ENCODE measurements around the gene SOST.

DNA sequence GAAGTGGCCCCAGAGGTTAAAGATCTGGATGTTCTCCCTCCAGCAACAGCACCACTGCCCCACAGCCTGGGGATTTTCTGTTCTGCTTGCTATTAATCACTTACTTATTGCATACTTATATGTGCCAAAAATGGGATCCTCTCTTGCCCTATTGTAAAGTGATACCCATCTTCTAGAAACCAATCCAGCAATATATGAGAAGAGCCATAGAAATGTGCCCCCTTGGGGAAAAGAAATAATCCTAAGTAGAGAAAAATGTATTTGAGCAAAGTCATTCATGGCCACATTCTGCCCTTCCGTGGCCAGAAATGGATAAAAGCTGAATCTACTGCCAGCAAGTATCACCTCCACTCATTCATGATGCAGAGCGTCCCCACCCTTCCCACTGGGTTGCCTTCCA is 20.9 kb downstream of the SOST start:
- TF ChIP-seq, protein P1, sequence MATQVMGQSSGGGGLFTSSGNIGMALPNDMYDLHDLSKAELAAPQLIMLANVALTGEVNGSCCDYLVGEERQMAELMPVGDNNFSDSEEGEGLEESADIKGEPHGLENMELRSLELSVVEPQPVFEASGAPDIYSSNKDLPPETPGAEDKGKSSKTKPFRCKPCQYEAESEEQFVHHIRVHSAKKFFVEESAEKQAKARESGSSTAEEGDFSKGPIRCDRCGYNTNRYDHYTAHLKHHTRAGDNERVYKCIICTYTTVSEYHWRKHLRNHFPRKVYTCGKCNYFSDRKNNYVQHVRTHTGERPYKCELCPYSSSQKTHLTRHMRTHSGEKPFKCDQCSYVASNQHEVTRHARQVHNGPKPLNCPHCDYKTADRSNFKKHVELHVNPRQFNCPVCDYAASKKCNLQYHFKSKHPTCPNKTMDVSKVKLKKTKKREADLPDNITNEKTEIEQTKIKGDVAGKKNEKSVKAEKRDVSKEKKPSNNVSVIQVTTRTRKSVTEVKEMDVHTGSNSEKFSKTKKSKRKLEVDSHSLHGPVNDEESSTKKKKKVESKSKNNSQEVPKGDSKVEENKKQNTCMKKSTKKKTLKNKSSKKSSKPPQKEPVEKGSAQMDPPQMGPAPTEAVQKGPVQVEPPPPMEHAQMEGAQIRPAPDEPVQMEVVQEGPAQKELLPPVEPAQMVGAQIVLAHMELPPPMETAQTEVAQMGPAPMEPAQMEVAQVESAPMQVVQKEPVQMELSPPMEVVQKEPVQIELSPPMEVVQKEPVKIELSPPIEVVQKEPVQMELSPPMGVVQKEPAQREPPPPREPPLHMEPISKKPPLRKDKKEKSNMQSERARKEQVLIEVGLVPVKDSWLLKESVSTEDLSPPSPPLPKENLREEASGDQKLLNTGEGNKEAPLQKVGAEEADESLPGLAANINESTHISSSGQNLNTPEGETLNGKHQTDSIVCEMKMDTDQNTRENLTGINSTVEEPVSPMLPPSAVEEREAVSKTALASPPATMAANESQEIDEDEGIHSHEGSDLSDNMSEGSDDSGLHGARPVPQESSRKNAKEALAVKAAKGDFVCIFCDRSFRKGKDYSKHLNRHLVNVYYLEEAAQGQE (IDR thresholded peaks at IDR 0.05; ENCODE audit: insufficient read depth in 1 of 2, low read depth in 2 of 2, low read length in 2 of 2): no peak
- TF ChIP-seq POLR2AphosphoS5 (IDR thresholded peaks at IDR 0.05; ENCODE audit: low read depth, low read length): no peak

All from PFSK-1 (cell line).